ENCODE results near the gene LMAN2.
A peak's percentile ranks its signal among the peaks of the same experiment; 100 is the strongest.

Gene LMAN2

GRCh38 chr5:177351392-177352329 lies at the start of gene LMAN2:
Gene LMAN2, minus strand, starts transcription at chr5:177351668. Its CDS starts 21 bp downstream, at chr5:177351647.
- Histone ChIP-seq H2AFZ (ENCODE audit: low read depth) (peak within 1 kb of the TSS; percentile 98), H3K9ac (peak within 1 kb of the TSS; percentile 93), H3K4me2 (peak within 1 kb of the TSS; percentile 82), H3K79me2 (ENCODE audit: insufficient read depth, low read depth) (peaks cover 39% of the 10 kb centered on the region), H3K27ac (peak within 1 kb of the TSS; percentile 97), H3K36me3 (ENCODE audit: insufficient read depth) (0 out of 2 replicates have a peak, but pooled peaks cover 4% of the 10 kb centered on the region), H4K20me1 (ENCODE audit: insufficient read depth) (no peaks in the 10 kb centered on the region), H3K4me3 (IDR thresholded peaks at IDR 0.05; ENCODE audit: insufficient read depth, low read depth, low read length) (no peak within 1 kb of the TSS), H3K27me3 (ENCODE audit: insufficient read depth, low read depth) (no peaks in the 10 kb centered on the region), H3K4me1 (ENCODE audit: low read depth, poor library complexity, severe bottlenecking) (peaks cover 24% of the 10 kb centered on the region)
- TF ChIP-seq CTCF (conservative IDR thresholded peaks at IDR 0.05; ENCODE audit: low read depth, low read length): no peak

GRCh38 chr5:177399997-177400868 lies 48.8 kb upstream of the LMAN2 start, which contains the start of gene PFN3:
Gene PFN3, minus strand, starts transcription at chr5:177400661. Its CDS starts 85 bp downstream, at chr5:177400576.
- Histone ChIP-seq H3K4me2 (no peak within 1 kb of the TSS), H3K9ac (no peak within 1 kb of the TSS), H3K4me3 (IDR thresholded peaks at IDR 0.05; ENCODE audit: insufficient read depth, low read depth, low read length) (no peak within 1 kb of the TSS), H2AFZ (ENCODE audit: low read depth) (no peak within 1 kb of the TSS), H3K36me3 (ENCODE audit: insufficient read depth) (no peaks in the 10 kb centered on the region), H3K79me2 (ENCODE audit: insufficient read depth, low read depth) (no peaks in the 10 kb centered on the region), H3K27me3 (ENCODE audit: insufficient read depth, low read depth) (no peaks in the 10 kb centered on the region), H4K20me1 (ENCODE audit: insufficient read depth) (no peaks in the 10 kb centered on the region), H3K27ac (no peak within 1 kb of the TSS), H3K4me1 (ENCODE audit: low read depth, poor library complexity, severe bottlenecking) (peaks cover 9% of the 10 kb centered on the region)
- TF ChIP-seq CTCF (conservative IDR thresholded peaks at IDR 0.05; ENCODE audit: low read depth, low read length): no peak

- no peaks in the 10 kb centered on the region for H3K79me2 ChIP-seq (ENCODE audit: insufficient read depth, low read depth)
- no peak overlapping the region for H3K27ac ChIP-seq
- no peaks in the 10 kb centered on the region for H3K36me3 ChIP-seq (ENCODE audit: insufficient read depth)
- H3K4me3 ChIP-seq (IDR thresholded peaks at IDR 0.05; ENCODE audit: insufficient read depth, low read depth, low read length): no peak overlapping the region
- H4K20me1 ChIP-seq (ENCODE audit: insufficient read depth): no peaks in the 10 kb centered on the region
- H3K9ac ChIP-seq: no peak overlapping the region
- no peak overlapping the region for H2AFZ ChIP-seq (ENCODE audit: low read depth)
- H3K4me1 ChIP-seq (ENCODE audit: low read depth, poor library complexity, severe bottlenecking): peaks cover 3% of the 10 kb centered on the region
- no peak overlapping the region for H3K4me2 ChIP-seq
- no peaks in the 10 kb centered on the region for H3K27me3 ChIP-seq (ENCODE audit: insufficient read depth, low read depth)
- TF ChIP-seq CTCF (conservative IDR thresholded peaks at IDR 0.05; ENCODE audit: low read depth, low read length): no peak
These were observed 46.5 kb upstream of the LMAN2 start for GRCh38 chr5:177397875-177398390.

GRCh38 chr5:177396807-177397206 lies 45.3 kb upstream of the LMAN2 start:
- no peaks in the 10 kb centered on the region for H3K27me3 ChIP-seq (ENCODE audit: insufficient read depth, low read depth)
- H3K4me2 ChIP-seq: no peak overlapping the region
- no peaks in the 10 kb centered on the region for H3K36me3 ChIP-seq (ENCODE audit: insufficient read depth)
- H3K4me1 ChIP-seq (ENCODE audit: low read depth, poor library complexity, severe bottlenecking): no peaks in the 10 kb centered on the region
- TF ChIP-seq CTCF (conservative IDR thresholded peaks at IDR 0.05; ENCODE audit: low read depth, low read length): no peak
- H2AFZ ChIP-seq (ENCODE audit: low read depth): no peak overlapping the region
- no peak overlapping the region for H3K27ac ChIP-seq
- H4K20me1 ChIP-seq (ENCODE audit: insufficient read depth): no peaks in the 10 kb centered on the region
- no peak overlapping the region for H3K9ac ChIP-seq
- H3K4me3 ChIP-seq (IDR thresholded peaks at IDR 0.05; ENCODE audit: insufficient read depth, low read depth, low read length): no peak overlapping the region
- no peaks in the 10 kb centered on the region for H3K79me2 ChIP-seq (ENCODE audit: insufficient read depth, low read depth)

Measured in KMS-11 (cell line).